HCT116 (cell line): Measurements from ENCODE around the gene HMGCL. TPM values are rescaled to one million over a fixed set of nuclear protein-coding genes. Genes with fewer than 3 reads are reported as not detected.

Source experiments
- total RNA-seq: library from RNA; stranded (reverse); gene quantifications from one replicate; pipeline ENCODE4 v1.2.1, GENCODE V29; 2021; ENCODE audit not compliant: unreplicated experiment

HMGCL gene
- total RNA-seq, 1 experiment from 2014 or later = 36.2 TPM

Other genes starting within 250 kb of the HMGCL start
- 1,262 TPM for gene RPL11, start 133.6 kb downstream of the HMGCL start, total RNA-seq
- 39.3 TPM for gene ELOA, start 82.0 kb downstream of the HMGCL start, total RNA-seq
- 57.2 TPM for gene PITHD1, start 47.0 kb downstream of the HMGCL start, total RNA-seq
- gene LYPLA2, start 34.3 kb downstream of the HMGCL start, total RNA-seq = 78.0 TPM
- gene GALE, start 24.7 kb downstream of the HMGCL start, total RNA-seq = 114 TPM
- 20.7 TPM for gene FUCA1, start 42.9 kb upstream of the HMGCL start, total RNA-seq
- gene CNR2, start 87.9 kb upstream of the HMGCL start, total RNA-seq = 0.05 TPM
- gene PNRC2, start 134.4 kb upstream of the HMGCL start, total RNA-seq = 92.1 TPM
- 142 TPM for gene SRSF10, start 154.9 kb upstream of the HMGCL start, total RNA-seq